PFSK-1 (cell line): ENCODE measurements around the gene KCTD11.

Experiments used
- FOXP2 ChIP-seq: optimal IDR thresholded peaks from 2 replicates; pipeline ENCODE3; 2011; ENCODE audit warnings: borderline replicate concordance, control low read depth, inconsistent platforms; ENCODE audit not compliant: insufficient read depth; ENCODE audit errors: extremely low read length, extremely low read depth
- POLR2AphosphoS5 ChIP-seq: IDR thresholded peaks from 2 replicates; pipeline ENCODE4 v1.6.1; 2012; ENCODE audit warnings: low read depth, mild to moderate bottlenecking, control low read depth, low read length, moderate library complexity
- SIN3A ChIP-seq: IDR thresholded peaks from 2 replicates; pipeline ENCODE4 v1.6.1; 2012; ENCODE audit warnings: mild to moderate bottlenecking, low read length, moderate library complexity, borderline replicate concordance; ENCODE audit not compliant: insufficient read depth
- TAF1 ChIP-seq: IDR thresholded peaks from 2 replicates; pipeline ENCODE4 v1.6.1; 2012; ENCODE audit warnings: low read length, control low read depth, borderline replicate concordance; ENCODE audit not compliant: insufficient read depth
- TF ChIP-seq, protein P1 (sequence below), 2 experiments: IDR thresholded peaks; 2 replicates each; pipeline versions ENCODE4 v1.6.1 to v1.8.0; 2011 to 2012; ENCODE audit warnings: low read depth in 2 of 2, low read length in 2 of 2, control low read depth in 1 of 2, inconsistent platforms in 1 of 2, mild to moderate bottlenecking in 1 of 2, moderate library complexity in 1 of 2; ENCODE audit not compliant: insufficient read depth in 1 of 2

The KCTD11 gene

DNA sequence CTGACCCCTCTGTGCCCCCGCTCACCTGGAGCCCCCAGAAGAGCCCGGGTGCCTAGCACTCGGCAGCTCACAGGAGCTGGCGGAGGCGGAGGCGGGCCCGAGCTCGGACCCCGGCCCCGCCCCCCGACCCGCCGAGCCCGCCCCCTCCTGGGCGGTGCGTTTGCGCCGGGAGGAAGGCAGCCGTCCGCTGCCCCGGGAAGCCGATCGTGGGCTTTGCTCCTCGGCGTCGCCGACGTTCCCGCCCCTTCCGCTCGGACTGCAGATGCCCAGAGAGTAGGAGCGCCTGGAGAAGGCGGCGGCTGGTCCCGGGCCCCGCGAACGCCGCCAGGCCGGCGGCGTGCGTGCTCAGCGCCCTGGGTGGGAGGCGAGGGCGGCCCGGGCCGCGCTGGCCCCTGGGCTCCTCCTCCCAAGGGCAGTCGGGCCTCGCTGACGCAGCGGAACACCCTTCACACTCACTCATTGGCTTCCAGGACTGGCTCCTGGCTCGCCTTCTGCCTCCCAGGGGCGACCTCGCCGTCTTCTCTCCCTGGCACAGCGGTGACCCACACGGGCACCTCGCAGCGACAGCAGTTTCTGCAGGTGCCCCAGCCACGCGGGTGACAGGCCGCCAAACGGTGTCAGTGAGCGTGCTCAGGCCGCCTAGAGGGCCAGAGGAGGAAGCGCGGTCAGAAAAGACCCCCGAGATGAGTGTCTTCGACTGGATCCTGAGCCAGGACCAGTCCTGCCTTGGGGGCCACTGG lies 42.7 kb downstream of the KCTD11 start, which contains the start of gene PLSCR3:
TSS of gene PLSCR3 (minus strand) at position 74 of the 740 bp plus-strand sequence. CDS start 415 bp downstream, outside the sequence.
- peak; percentile 76; the same call in 1 of the 2 replicates for TF ChIP-seq TAF1
- TF ChIP-seq POLR2AphosphoS5, result peak; percentile 94
- TF ChIP-seq, protein P1, sequence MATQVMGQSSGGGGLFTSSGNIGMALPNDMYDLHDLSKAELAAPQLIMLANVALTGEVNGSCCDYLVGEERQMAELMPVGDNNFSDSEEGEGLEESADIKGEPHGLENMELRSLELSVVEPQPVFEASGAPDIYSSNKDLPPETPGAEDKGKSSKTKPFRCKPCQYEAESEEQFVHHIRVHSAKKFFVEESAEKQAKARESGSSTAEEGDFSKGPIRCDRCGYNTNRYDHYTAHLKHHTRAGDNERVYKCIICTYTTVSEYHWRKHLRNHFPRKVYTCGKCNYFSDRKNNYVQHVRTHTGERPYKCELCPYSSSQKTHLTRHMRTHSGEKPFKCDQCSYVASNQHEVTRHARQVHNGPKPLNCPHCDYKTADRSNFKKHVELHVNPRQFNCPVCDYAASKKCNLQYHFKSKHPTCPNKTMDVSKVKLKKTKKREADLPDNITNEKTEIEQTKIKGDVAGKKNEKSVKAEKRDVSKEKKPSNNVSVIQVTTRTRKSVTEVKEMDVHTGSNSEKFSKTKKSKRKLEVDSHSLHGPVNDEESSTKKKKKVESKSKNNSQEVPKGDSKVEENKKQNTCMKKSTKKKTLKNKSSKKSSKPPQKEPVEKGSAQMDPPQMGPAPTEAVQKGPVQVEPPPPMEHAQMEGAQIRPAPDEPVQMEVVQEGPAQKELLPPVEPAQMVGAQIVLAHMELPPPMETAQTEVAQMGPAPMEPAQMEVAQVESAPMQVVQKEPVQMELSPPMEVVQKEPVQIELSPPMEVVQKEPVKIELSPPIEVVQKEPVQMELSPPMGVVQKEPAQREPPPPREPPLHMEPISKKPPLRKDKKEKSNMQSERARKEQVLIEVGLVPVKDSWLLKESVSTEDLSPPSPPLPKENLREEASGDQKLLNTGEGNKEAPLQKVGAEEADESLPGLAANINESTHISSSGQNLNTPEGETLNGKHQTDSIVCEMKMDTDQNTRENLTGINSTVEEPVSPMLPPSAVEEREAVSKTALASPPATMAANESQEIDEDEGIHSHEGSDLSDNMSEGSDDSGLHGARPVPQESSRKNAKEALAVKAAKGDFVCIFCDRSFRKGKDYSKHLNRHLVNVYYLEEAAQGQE (IDR thresholded peaks at IDR 0.05; ENCODE audit: insufficient read depth in 1 of 2, low read depth in 2 of 2, low read length in 2 of 2), result peak; percentile 14 to 50; a peak in 1 of 4 replicates
- no peak for TF ChIP-seq FOXP2
- peak; percentile 49; the same call in 1 of the 2 replicates for TF ChIP-seq SIN3A

- TF ChIP-seq, protein P1 (IDR thresholded peaks at IDR 0.05; ENCODE audit: insufficient read depth in 1 of 2, low read depth in 2 of 2, low read length in 2 of 2), result no peak
- TF ChIP-seq POLR2AphosphoS5, result no peak
- TF ChIP-seq SIN3A, result no peak
- no peak for TF ChIP-seq FOXP2
- no peak for TF ChIP-seq TAF1
These were observed 44.2 kb downstream of the KCTD11 start for GRCh38 chr17:7396147-7396546.

- TF ChIP-seq, protein P1 (IDR thresholded peaks at IDR 0.05; ENCODE audit: insufficient read depth in 1 of 2, low read depth in 2 of 2, low read length in 2 of 2), result no peak
- TF ChIP-seq FOXP2 (no peak), POLR2AphosphoS5 (no peak), TAF1 (no peak), SIN3A (no peak)
These were observed 46.6 kb downstream of the KCTD11 start for GRCh38 chr17:7398612-7399011.

- TF ChIP-seq FOXP2, result no peak
- TF ChIP-seq, protein P1 (IDR thresholded peaks at IDR 0.05; ENCODE audit: insufficient read depth in 1 of 2, low read depth in 2 of 2, low read length in 2 of 2), result no peak
- TF ChIP-seq POLR2AphosphoS5, result no peak; the same call in 1 of the 2 replicates
- no peak for TF ChIP-seq TAF1
- no peak for TF ChIP-seq SIN3A
These were observed 51.2 kb downstream of the KCTD11 start for GRCh38 chr17:7403043-7403726.
